SK-N-SH treated with all-trans-retinoic acid at 6 μM for 48 hours (cell line): Measurements from ENCODE around the gene CUEDC2.

ENCODE experiments used
- BACH2 ChIP-seq: fragments of 250-450 bp; sonication (Bioruptor Pico); IDR thresholded peaks from 2 replicates; pipeline ENCODE4 v1.9.0; 2021; ENCODE audit warnings: mild to moderate bottlenecking, borderline replicate concordance
- CSDC2 ChIP-seq: fragments of 250-450 bp; sonication (Bioruptor Pico); IDR thresholded peaks from 2 replicates; pipeline ENCODE4 v1.5.0; 2020; ENCODE audit warnings: mild to moderate bottlenecking, moderate library complexity
- ISL1 ChIP-seq: fragments of 250-450 bp; sonication (Bioruptor Pico); IDR thresholded peaks from 2 replicates; pipeline ENCODE4 v2.1.2; 2022; ENCODE audit warnings: mild to moderate bottlenecking, moderate library complexity
- OSR1 ChIP-seq: fragments of 250-450 bp; sonication (Bioruptor Pico); IDR thresholded peaks from 2 replicates; pipeline ENCODE4 v1.8.0; 2022; ENCODE audit warnings: moderate library complexity, mild to moderate bottlenecking, inconsistent platforms
- PPARA ChIP-seq: fragments of 250-450 bp; sonication (Bioruptor Pico); IDR thresholded peaks from 2 replicates; pipeline ENCODE4 v1.5.0; 2020; ENCODE audit warnings: mild to moderate bottlenecking, borderline replicate concordance
- RARB ChIP-seq: fragments of 250-450 bp; sonication (Bioruptor Pico); IDR thresholded peaks from 2 replicates; pipeline ENCODE4 v1.8.0; 2021; ENCODE audit warnings: mild to moderate bottlenecking, moderate library complexity
- ZC3H10 ChIP-seq: fragments of 250-450 bp; sonication (Bioruptor Pico); IDR thresholded peaks from 2 replicates; pipeline ENCODE4 v1.5.1; 2021; ENCODE audit warnings: mild to moderate bottlenecking, moderate library complexity
- ZFP3 ChIP-seq: fragments of 250-450 bp; sonication (Bioruptor Pico); IDR thresholded peaks from 2 replicates; pipeline ENCODE4 v1.5.0; 2020; ENCODE audit warnings: mild to moderate bottlenecking, moderate library complexity
- ZNF70 ChIP-seq: fragments of 450-650 bp; formaldehyde crosslinking; IDR thresholded peaks from 2 replicates; pipeline ENCODE4 v1.5.0; 2020; ENCODE audit warnings: mild to moderate bottlenecking, moderate library complexity
- TF ChIP-seq, protein P1 (sequence below): fragments of 250-450 bp; sonication (Bioruptor Pico); IDR thresholded peaks from 2 replicates; pipeline ENCODE4 v1.5.1; 2020; ENCODE audit warnings: low read depth, mild to moderate bottlenecking, moderate library complexity
- TF ChIP-seq, protein P2 (sequence below): fragments of 250-450 bp; sonication (Bioruptor Pico); IDR thresholded peaks from 2 replicates; pipeline ENCODE4 v1.8.0; 2020; ENCODE audit warnings: mild to moderate bottlenecking, moderate library complexity, borderline replicate concordance

DNA sequence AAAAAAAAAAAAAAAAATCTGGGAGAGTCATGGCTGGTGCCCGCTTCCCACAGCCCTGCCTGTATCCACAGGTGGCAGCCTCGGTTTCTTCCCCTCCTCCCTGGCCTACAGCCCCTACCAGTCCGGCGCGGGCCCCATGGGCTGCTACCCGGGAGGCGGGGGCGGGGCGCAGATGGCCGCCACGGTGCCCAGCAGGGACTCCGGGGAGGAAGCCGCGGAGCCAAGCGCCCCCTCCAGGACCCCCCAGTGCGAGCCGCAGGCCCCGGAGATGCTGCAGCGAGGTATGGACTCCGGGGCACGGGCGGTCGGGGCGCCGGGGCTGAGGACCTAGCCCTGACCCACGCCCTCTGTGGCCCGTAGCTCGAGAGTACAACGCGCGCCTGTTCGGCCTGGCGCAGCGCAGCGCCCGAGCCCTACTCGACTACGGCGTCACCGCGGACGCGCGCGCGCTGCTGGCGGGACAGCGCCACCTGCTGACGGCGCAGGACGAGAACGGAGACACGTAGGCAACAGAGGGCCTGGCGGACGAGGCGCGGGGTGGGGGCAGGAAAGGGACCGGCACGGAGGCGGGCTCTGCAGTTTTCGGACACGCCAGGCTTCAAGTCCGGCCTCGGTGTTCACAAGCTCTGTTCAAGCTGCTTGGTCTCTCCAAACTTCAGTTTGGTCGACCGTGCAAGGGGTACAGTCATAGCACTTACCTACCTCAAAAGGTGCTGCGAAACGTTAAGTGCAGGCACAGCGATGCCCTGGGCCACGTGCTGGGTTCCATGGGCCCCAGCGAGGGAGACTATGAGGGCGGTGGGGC is 33.0 kb downstream of the CUEDC2 start:
- TF ChIP-seq CSDC2 (CRISPR knock-in tag) (no peak), OSR1 (CRISPR knock-in tag) (no peak), PPARA (CRISPR knock-in tag) (no peak), ZNF70 (CRISPR knock-in tag) (no peak), BACH2 (no peak), ZFP3 (CRISPR knock-in tag) (no peak), ZC3H10 (CRISPR knock-in tag) (no peak), ISL1 (no peak), RARB (CRISPR knock-in tag) (no peak)
- TF ChIP-seq, protein P1, sequence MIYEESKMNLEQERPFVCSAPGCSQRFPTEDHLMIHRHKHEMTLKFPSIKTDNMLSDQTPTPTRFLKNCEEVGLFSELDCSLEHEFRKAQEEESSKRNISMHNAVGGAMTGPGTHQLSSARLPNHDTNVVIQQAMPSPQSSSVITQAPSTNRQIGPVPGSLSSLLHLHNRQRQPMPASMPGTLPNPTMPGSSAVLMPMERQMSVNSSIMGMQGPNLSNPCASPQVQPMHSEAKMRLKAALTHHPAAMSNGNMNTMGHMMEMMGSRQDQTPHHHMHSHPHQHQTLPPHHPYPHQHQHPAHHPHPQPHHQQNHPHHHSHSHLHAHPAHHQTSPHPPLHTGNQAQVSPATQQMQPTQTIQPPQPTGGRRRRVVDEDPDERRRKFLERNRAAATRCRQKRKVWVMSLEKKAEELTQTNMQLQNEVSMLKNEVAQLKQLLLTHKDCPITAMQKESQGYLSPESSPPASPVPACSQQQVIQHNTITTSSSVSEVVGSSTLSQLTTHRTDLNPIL (CRISPR knock-in tag): no peak
- TF ChIP-seq, protein P2, sequence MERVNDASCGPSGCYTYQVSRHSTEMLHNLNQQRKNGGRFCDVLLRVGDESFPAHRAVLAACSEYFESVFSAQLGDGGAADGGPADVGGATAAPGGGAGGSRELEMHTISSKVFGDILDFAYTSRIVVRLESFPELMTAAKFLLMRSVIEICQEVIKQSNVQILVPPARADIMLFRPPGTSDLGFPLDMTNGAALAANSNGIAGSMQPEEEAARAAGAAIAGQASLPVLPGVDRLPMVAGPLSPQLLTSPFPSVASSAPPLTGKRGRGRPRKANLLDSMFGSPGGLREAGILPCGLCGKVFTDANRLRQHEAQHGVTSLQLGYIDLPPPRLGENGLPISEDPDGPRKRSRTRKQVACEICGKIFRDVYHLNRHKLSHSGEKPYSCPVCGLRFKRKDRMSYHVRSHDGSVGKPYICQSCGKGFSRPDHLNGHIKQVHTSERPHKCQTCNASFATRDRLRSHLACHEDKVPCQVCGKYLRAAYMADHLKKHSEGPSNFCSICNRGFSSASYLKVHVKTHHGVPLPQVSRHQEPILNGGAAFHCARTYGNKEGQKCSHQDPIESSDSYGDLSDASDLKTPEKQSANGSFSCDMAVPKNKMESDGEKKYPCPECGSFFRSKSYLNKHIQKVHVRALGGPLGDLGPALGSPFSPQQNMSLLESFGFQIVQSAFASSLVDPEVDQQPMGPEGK (CRISPR knock-in tag): no peak
